VCaP (cell line): ENCODE measurements around the gene DENND1C.

Experiments used
- H3K27ac ChIP-seq: fragments of 450-650 bp; 2 replicates; pipeline ENCODE4 v1.5.1; 2017
- TF ChIP-seq, protein P1 (sequence below): fragments of 450-650 bp; conservative IDR thresholded peaks from 2 replicates; pipeline ENCODE4 v1.5.1; 2017; ENCODE audit warnings: mild to moderate bottlenecking, moderate library complexity

Gene DENND1C

DNA sequence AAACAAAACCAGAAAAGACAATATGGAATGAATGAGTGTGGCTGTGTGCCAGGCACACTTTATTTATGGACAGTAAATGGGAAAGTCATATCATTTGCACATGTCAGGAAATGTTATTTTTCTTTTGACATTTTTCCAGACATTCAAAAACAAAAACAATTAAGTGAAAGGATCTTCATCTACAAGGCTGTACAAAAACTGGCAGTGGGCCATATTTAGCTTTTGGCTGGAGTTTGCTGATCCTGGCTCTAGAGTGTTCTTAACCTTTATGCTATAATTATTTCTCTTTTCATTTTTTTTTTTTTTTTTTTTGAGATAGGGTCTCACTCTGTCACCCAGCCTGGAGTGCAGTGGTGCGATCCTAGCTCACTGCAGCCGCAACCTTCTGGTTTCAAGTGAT is 42.7 kb upstream of the DENND1C start:
- H3K27ac ChIP-seq: no peak overlapping the region
- TF ChIP-seq, protein P1, sequence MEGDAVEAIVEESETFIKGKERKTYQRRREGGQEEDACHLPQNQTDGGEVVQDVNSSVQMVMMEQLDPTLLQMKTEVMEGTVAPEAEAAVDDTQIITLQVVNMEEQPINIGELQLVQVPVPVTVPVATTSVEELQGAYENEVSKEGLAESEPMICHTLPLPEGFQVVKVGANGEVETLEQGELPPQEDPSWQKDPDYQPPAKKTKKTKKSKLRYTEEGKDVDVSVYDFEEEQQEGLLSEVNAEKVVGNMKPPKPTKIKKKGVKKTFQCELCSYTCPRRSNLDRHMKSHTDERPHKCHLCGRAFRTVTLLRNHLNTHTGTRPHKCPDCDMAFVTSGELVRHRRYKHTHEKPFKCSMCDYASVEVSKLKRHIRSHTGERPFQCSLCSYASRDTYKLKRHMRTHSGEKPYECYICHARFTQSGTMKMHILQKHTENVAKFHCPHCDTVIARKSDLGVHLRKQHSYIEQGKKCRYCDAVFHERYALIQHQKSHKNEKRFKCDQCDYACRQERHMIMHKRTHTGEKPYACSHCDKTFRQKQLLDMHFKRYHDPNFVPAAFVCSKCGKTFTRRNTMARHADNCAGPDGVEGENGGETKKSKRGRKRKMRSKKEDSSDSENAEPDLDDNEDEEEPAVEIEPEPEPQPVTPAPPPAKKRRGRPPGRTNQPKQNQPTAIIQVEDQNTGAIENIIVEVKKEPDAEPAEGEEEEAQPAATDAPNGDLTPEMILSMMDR: no peak

DNA sequence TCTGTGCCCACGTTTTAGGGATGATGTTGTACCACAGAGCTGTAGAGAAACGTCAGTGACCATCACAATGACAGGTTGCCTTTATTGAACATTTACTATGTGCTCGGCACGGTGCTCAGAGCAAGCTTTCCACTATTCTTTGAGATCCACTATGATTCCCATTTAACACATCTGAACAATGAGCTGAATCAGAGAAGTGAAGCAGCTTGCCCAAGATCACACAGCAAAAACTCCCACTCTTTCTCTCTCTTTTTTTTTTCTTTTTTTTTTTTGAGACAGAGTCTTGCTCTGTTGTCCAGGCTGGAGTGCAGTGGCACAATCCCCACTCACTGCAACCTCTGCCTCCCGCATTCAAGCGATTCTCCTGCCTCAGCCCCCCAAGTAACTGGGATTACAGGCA is 41.1 kb upstream of the DENND1C start:
- TF ChIP-seq, protein P1: no peak
- H3K27ac ChIP-seq: no peak overlapping the region

DNA sequence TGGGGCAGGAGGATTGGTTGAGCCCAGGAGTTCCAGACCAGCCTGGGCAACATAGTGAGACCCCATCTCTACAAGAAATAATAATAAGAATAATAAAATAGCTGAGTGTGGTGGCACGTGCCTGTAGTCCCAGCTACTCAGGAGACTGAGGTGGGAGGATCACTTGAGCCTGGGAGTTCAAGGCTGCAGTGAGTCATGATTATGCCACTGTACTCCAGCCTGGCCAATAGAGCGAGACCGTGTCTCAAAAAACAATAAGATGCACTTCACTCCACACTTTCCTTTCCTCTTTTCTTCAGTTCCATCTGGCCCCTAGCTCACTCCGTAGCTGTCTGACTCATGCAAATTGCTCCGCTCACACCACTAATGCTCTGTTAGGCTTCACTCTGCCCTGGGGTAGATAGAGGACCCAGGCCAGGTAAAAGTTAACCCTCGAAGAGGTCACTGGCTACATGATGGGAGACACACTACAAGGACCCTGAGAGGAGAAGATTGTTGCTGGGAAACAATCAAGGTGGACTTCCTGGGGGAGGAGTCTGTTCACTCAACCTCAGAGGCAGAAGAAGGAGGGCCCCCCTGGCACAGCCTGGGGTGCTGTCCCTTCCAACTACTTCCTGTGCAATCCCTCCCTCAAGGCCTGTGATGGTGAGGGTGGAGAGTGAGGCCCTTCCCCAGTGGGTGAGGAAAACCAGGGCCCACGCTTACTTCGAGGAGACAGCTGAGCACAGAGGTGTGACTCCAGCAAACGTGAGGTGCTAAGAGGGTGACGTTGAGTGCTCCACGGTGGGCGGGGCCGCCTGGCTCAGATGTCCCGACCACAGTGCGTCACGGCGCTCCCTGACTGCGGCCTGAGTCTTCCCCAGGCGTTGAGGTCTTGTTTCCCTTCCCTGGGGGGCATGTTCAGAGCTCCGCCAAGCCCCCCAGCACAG is 40.4 kb upstream of the DENND1C start:
- no peak overlapping the region for H3K27ac ChIP-seq
- TF ChIP-seq, protein P1: no peak

DNA sequence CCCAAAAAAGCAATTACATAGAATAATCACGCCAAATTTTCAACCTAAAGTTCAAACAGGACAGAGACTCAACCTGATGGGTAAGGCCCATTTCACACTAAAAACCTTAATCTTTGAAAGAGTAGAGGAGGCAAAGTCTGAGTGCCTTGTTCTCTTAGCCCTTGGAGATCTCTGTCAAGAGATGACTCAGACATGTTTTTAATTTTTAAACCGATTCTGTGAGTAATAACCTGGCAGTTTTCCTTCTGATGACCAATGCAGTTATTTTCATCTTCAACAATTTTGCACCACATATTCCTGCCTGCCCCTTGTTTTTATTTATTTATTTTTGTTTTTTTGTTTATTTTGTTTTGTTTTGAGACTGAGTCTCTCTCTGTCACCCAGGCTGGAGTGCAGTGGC is 37.7 kb upstream of the DENND1C start:
- TF ChIP-seq, protein P1: no peak
- H3K27ac ChIP-seq: no peak overlapping the region

DNA sequence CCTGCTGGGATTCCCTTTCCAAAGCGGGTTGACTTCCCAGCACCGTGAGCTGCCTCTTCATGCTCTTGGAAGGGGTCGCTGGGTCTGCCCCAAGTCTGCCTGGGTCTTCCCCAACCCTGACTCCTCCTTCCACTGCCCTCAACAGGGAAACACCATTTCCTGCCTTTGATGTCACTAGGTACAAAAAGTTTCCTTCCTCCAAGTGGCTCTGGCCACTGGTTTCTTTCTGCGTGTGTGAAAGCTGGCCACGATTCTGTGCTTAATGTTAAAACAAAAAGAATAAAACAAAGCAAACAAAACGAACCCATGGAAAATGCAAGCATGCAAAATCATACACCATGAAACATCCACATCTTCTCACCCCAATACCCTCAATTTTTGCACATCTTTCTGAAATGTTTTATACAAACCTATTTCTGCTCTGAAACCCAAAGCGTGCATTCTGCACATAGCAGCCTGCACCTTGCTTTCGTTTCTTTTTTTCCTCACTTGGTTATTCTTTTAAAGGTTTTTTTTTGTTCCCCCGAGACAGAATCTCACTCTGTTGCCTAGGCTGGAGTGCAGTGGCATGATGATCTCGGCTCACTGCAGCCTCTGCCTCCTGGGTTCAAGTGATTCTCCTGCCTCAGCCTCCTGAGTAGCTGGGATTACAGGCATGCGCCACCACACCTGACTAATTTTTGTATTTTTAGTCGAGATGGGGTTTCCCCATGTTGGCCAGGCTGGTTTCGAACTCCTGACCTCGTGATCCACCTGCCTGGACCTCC is 36.7 kb upstream of the DENND1C start:
- no peak overlapping the region for H3K27ac ChIP-seq
- TF ChIP-seq, protein P1: no peak

DNA sequence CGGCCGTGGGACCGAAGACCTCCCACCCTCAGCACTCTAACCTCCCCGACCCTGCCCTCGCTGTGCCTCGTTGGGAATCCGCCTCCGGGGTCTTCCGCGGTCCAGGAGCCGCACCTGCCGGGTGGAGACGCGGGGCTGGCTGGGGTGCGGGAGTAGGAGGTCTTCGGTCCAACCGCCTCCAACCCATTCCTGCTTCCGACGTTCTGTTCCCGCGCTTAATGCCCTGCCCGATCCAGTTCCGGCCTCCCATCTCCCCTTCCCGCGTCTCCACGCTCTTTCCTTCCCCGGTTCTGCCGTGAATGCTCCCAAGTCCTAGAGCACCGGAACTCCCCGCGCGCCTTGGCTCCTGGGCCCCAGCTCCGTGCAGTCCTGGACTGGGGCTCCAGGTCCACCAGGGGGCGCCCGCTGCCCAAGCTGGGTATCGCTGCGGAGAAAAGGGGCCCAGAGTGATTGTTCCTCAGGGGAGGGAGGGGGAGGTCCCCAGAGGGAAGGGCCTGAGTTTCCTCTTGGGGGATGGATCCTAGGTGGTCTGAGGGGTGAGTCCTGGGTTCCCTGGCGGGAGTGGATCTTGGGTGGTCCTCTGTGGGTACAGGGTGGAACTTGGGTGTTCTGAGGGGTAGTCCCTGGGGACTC is 35.2 kb upstream of the DENND1C start:
- TF ChIP-seq, protein P1: peak; percentile 91
- H3K27ac ChIP-seq: peak overlapping the region; percentile 59
